GM18505 (cell line): ENCODE measurements around the gene UBE3D.

Experiments used
- ATAC-seq: cut with Tn5 transposase; IDR thresholded peaks from one replicate; pipeline ENCODE4 v1.9.1; 2021; ENCODE audit not compliant: unreplicated experiment
- POLR2A ChIP-seq: IDR thresholded peaks from 4 replicates; pipeline ENCODE4 v1.6.1; 2011; ENCODE audit warnings: borderline replicate concordance; ENCODE audit not compliant: insufficient read depth, insufficient read length; ENCODE audit errors: extremely low read depth

UBE3D gene

DNA sequence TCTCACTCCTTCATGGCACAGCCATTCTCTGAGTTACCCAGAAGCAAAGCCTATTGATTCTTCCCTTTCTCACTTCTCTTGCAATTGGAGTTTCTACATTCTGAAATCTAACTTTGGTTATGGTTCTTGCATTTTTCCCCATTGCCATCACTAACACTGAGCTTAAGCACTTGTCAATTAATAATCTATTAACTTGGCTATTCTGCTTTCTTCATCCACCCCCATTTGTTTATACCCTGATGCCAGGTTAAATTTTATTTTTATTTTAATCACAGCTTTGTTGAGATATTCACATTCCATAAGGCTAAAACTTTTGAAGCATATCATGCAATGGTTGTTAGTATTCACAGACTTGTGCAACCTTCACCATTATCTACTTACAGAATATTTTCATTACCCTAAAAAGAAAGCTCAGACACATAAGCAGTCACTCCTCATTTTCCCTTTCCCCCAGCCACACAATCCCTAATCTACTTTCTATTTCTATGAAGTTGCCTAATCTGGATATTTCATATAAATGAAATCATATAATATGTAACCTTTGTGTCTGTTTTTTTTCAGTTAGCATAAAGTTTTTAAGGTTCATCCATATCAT, 222.3 kb downstream of the UBE3D start:
- TF ChIP-seq POLR2A: no peak
- no peak for ATAC-seq

DNA sequence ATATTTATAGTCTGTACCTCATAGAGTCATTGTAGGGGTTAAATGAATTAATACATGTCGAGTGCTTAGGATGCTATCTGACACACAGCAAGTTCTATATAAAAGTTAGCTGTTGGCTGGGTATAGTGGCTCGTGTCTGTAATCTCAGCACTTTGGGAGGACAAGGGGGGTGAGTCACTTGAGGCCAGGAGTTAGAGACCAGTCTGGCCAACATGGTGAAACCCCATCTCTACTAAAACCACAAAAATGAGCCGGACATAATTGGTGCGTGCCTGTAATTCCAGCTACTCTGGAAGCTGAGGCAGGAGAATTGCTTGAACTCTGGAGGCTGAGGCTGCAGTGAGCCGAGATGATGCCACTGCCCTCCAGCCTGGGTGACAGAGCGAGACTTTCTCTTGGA, 222.9 kb downstream of the UBE3D start:
- no peak for ATAC-seq
- no peak for TF ChIP-seq POLR2A
